ENCODE data around the gene RAB5A. TPM values are rescaled to one million over a fixed set of nuclear protein-coding genes. Genes with fewer than 3 reads are reported as not detected.
"Not testable (repeated sequence)": the region's sequence is repeated elsewhere in the genome, so short reads cannot be mapped to it uniquely, and the experiment has no call there.

Gene RAB5A
- total and polyA plus RNA-seq, 10 donors, result 17.6 to 83.1 (median 62.7) TPM

DNA sequence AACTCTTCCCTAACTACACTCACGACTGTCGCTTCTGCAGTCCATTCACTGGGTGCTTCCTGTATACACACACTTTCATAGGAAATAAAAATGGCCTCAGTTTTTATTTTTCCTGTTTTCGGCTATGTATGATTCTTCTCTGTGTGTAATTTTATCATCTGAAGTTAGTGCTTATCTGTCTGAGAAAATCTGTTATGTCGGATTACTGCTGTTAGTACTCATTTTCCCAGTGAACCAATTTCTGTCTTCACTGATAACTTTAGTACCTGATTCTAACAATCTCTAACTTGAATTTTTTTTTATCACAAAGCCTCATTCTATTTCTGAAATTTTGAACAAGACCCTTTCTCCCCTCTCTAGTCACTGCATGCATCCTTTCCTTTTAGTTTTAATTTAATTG, 20.9 kb downstream of the RAB5A start:
- 71 to 79% (median 77%) methylated on average over 4 of the region's 4 CpGs for WGBS, 5 donors
- H3K9me3 ChIP-seq, result no peaks in the 10 kb centered on the region
- intact Hi-C loops (cut with DNase I; ENCODE audit: low total_unique reads), result loop anchor here (10.0 kb wide), 1 partner anchor 47 kb away; the partner anchor contains the start of gene PP2D1
- H3K27me3 ChIP-seq (replicated peaks in 1 of 7), result no peaks in the 10 kb centered on the region
- peaks cover 0 to 45% (median 0%) of the 10 kb centered on the region in 6 donors for H3K36me3 ChIP-seq
- H3K4me1 ChIP-seq, result peaks cover 0 to 82% (median 28%) of the 10 kb centered on the region in 6 donors
- H3K4me3 ChIP-seq, result no peak overlapping the region
- H3K27ac ChIP-seq, result no peak overlapping the region
- DNase-seq, result no peak
- no peak for TF ChIP-seq POLR2AphosphoS5 (IDR thresholded peaks at IDR 0.05)
- TF ChIP-seq POLR2A (IDR thresholded peaks at IDR 0.05), result no peak
- no peak for TF ChIP-seq CTCF (IDR thresholded peaks at IDR 0.05 in 8 of 11, conservative IDR thresholded peaks at IDR 0.05 in 3 of 11)

DNA sequence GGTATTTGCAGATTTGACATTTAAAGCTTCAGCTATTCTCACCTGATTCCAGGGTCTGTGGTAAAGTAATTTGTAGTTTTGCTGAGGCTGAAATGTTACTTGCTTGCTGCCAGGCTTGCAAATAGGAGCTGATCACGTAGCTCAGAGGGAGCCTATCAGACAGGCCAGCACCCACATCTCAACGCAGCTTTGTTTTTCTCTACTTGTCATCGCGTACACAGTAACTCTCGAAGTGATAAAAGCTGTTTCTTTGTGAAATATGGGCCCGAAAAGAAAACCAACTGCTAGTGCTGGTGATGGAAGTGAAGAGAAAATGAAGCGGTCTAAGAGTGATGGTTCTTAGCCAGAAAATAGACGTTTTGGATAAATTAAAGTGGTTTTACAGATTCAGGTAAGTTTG, 23.4 kb downstream of the RAB5A start:
- WGBS, 5 donors, result 92 to 97% (median 95%) methylated on average over 8 of the region's 8 CpGs
- no peak overlapping the region for H3K4me3 ChIP-seq
- H3K36me3 ChIP-seq, result peaks cover 0 to 66% (median 14%) of the 10 kb centered on the region in 6 donors
- DNase-seq, result no peak
- H3K27me3 ChIP-seq (replicated peaks in 1 of 7), result no peaks in the 10 kb centered on the region
- no peaks in the 10 kb centered on the region for H3K9me3 ChIP-seq
- no peak for TF ChIP-seq POLR2AphosphoS5 (IDR thresholded peaks at IDR 0.05)
- TF ChIP-seq CTCF (IDR thresholded peaks at IDR 0.05 in 8 of 11, conservative IDR thresholded peaks at IDR 0.05 in 3 of 11), result no peak
- no peak for TF ChIP-seq POLR2A (IDR thresholded peaks at IDR 0.05)
- peaks cover 0 to 58% (median 22%) of the 10 kb centered on the region in 6 donors for H3K4me1 ChIP-seq
- intact Hi-C loops (cut with DNase I; ENCODE audit: low total_unique reads), result no loop called here
- H3K27ac ChIP-seq, result no peak overlapping the region

DNA sequence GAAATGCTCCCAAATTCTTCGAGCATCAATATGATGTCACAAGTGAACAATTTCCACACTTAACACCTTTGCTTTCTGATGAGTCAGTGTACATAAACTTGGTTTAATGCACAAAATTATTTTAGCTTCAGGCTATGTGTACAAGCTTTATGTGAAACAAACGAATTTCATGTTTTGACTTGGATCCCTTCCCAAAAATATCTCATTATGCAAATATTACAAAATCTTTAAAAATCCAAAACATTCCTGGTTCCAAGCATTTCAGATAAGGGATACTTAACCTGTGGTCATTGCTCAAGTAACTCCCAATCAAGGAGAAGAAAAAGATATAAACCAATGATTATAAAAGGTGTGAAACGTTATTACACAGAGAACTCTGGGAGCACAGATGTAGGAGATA, 25.2 kb downstream of the RAB5A start:
- no peak overlapping the region for H3K4me3 ChIP-seq
- no peak overlapping the region for H3K27ac ChIP-seq
- DNase-seq, result no peak
- no peaks in the 10 kb centered on the region for H3K9me3 ChIP-seq
- H3K27me3 ChIP-seq (replicated peaks in 1 of 7), result no peaks in the 10 kb centered on the region
- WGBS, 5 donors, result 66 to 87% (median 78%) methylated on average over 3 of the region's 3 CpGs
- intact Hi-C loops (cut with DNase I; ENCODE audit: low total_unique reads), result no loop called here
- peaks cover 0 to 70% (median 32%) of the 10 kb centered on the region in 6 donors for H3K36me3 ChIP-seq
- H3K4me1 ChIP-seq, result peaks cover 0 to 42% (median 14%) of the 10 kb centered on the region in 6 donors
- TF ChIP-seq POLR2AphosphoS5 (IDR thresholded peaks at IDR 0.05), result no peak
- no peak for TF ChIP-seq CTCF (IDR thresholded peaks at IDR 0.05 in 8 of 11, conservative IDR thresholded peaks at IDR 0.05 in 3 of 11)
- no peak for TF ChIP-seq POLR2A (IDR thresholded peaks at IDR 0.05)

GRCh38 chr3:19988904-19989303, 42.0 kb downstream of the RAB5A start:
- intact Hi-C loops (cut with DNase I; ENCODE audit: low total_unique reads); H3K27ac ChIP-seq; H3K4me1 ChIP-seq; H3K4me3 ChIP-seq; DNase-seq; H3K27me3 ChIP-seq (replicated peaks in 1 of 7): not testable (repeated sequence)
- 94 to 99% (median 98%) methylated on average over 8 of the region's 8 CpGs for WGBS, 5 donors
- Histone ChIP-seq H3K36me3 (peaks cover 0 to 30% (median 12%) of the 10 kb centered on the region in 6 donors), H3K9me3 (peaks cover 0 to 10% (median 0%) of the 10 kb centered on the region in 8 donors)

- no peak for DNase-seq
- TF ChIP-seq POLR2A (IDR thresholded peaks at IDR 0.05), result no peak
- Histone ChIP-seq H3K36me3 (no peaks in the 10 kb centered on the region), H3K27ac (no peak overlapping the region), H3K27me3 (replicated peaks in 1 of 7) (no peaks in the 10 kb centered on the region), H3K9me3 (peaks cover 0 to 4% (median 0%) of the 10 kb centered on the region in 8 donors), H3K4me1 (no peaks in the 10 kb centered on the region), H3K4me3 (no peak overlapping the region)
- intact Hi-C loops (cut with DNase I; ENCODE audit: low total_unique reads), result no loop called here
- 87 to 97% (median 92%) methylated on average over 2 of the region's 2 CpGs for WGBS, 5 donors
These were observed 47.9 kb downstream of the RAB5A start for GRCh38 chr3:19994796-19995195.

Data from spleen (tissue), 11 donors.